Activated CD4-positive, CD25-positive, alpha-beta regulatory T cell treated with anti-CD3 and anti-CD28 coated beads, Interleukin-2, amount 50 U/mL, for 16 hours (primary cell): ENCODE results near the gene E2F2.

Experiments used
- DNase-seq: peaks from one replicate; pipeline ENCODE4 v3.0.0-alpha.2; 2020; ENCODE audit warnings: low read depth, low spot score

The E2F2 gene

GRCh38 chr1:23484253-23485001 is 46.6 kb downstream of the E2F2 start:
- peak; percentile 76 for DNase-seq

GRCh38 chr1:23483321-23484252 is 47.4 kb downstream of the E2F2 start, which contains the start of gene ASAP3:
Gene ASAP3 (minus strand): TSS chr1:23484179. CDS start chr1:23484133, 46 bp downstream.
- no peak for DNase-seq

GRCh38 chr1:23481904-23482303 is 49.1 kb downstream of the E2F2 start:
- DNase-seq: no peak

- DNase-seq: no peak
These were observed 49.9 kb downstream of the E2F2 start for GRCh38 chr1:23481026-23481597.

- no peak for DNase-seq
These were observed 50.6 kb downstream of the E2F2 start for GRCh38 chr1:23480187-23481025.

GRCh38 chr1:23479666-23479941 is 51.4 kb downstream of the E2F2 start:
- DNase-seq: no peak

- DNase-seq: no peak
These were observed 52.0 kb downstream of the E2F2 start for GRCh38 chr1:23478896-23479665.

GRCh38 chr1:23477359-23478144 is 53.5 kb downstream of the E2F2 start:
- DNase-seq: no peak

- no peak for DNase-seq
These were observed 55.4 kb downstream of the E2F2 start for GRCh38 chr1:23475641-23476040.

- DNase-seq: no peak
These were observed 55.9 kb downstream of the E2F2 start for GRCh38 chr1:23475134-23475628.

GRCh38 chr1:23473037-23473800 is 57.8 kb downstream of the E2F2 start:
- DNase-seq: no peak

GRCh38 chr1:23472351-23473036 is 58.5 kb downstream of the E2F2 start:
- no peak for DNase-seq

GRCh38 chr1:23471473-23472075 is 59.5 kb downstream of the E2F2 start:
- no peak for DNase-seq

GRCh38 chr1:23470282-23471070 is 60.6 kb downstream of the E2F2 start:
- no peak for DNase-seq

GRCh38 chr1:23469372-23469982 is 61.6 kb downstream of the E2F2 start:
- DNase-seq: no peak

- no peak for DNase-seq
These were observed 64.5 kb downstream of the E2F2 start for GRCh38 chr1:23466423-23466989.
